NCI-H2171 treated with DMSO at 0.1 percent for 48 hours (cell line): ENCODE measurements around the gene PTK6.
"Not testable (repeated sequence)": the region's sequence is repeated elsewhere in the genome, so short reads cannot be mapped to it uniquely, and the experiment has no call there.

Source experiments
- DNase-seq: peaks from one replicate; lab custom pipeline; 2025; lab: John Stamatoyannopoulos, UW

Gene PTK6

GRCh38 chr20:63568986-63569949 is 32.1 kb upstream of the PTK6 start:
- peak; percentile 23 for DNase-seq

- no peak for DNase-seq
These were observed 31.2 kb upstream of the PTK6 start for GRCh38 chr20:63568170-63568981.

GRCh38 chr20:63567386-63568169 is 30.4 kb upstream of the PTK6 start:
- DNase-seq, result no peak

- no peak for DNase-seq
These were observed 29.9 kb upstream of the PTK6 start for GRCh38 chr20:63567136-63567385.

- no peak for DNase-seq
These were observed 29.4 kb upstream of the PTK6 start for GRCh38 chr20:63566395-63567135.

- DNase-seq, result no peak
These were observed 28.6 kb upstream of the PTK6 start for GRCh38 chr20:63565699-63566335.

- no peak for DNase-seq
These were observed 28.0 kb upstream of the PTK6 start for GRCh38 chr20:63565021-63565698.

GRCh38 chr20:63564036-63564810 is 27.0 kb upstream of the PTK6 start:
- no peak for DNase-seq

GRCh38 chr20:63563225-63563935 is 26.2 kb upstream of the PTK6 start:
- DNase-seq, result no peak

GRCh38 chr20:63562461-63563224 is 25.5 kb upstream of the PTK6 start:
- DNase-seq, result no peak

GRCh38 chr20:63561624-63562396 is 24.6 kb upstream of the PTK6 start:
- no peak for DNase-seq

GRCh38 chr20:63560856-63561609 is 23.9 kb upstream of the PTK6 start:
- no peak for DNase-seq

- no peak for DNase-seq
These were observed 23.2 kb upstream of the PTK6 start for GRCh38 chr20:63560333-63560805.

- not testable (repeated sequence) for DNase-seq
These were observed 22.5 kb upstream of the PTK6 start for GRCh38 chr20:63559485-63560332.

- DNase-seq, result no peak
These were observed 21.8 kb upstream of the PTK6 start for GRCh38 chr20:63558804-63559484.
